Omental fat pad (tissue), 4 donors: ENCODE results near the gene MARCO. TPM values are rescaled to one million over a fixed set of nuclear protein-coding genes. Genes with fewer than 3 reads are reported as not detected.

Experiments
- ATAC-seq: fragments of 150-250 bp; one replicate; pipeline ENCODE4 v1.9.1; 2016; ENCODE audit warnings: mild to moderate bottlenecking, moderate library complexity; ENCODE audit not compliant: low FRiP score
- DNase-seq: peaks from one replicate; pipeline ENCODE4 v3.0.0-alpha.2; 2019; ENCODE audit warnings: low spot score
- CTCF ChIP-seq, 3 donors: fragments of 450-650 bp; IDR thresholded peaks; one replicate each; pipeline ENCODE4 v1.5.1; 2016 to 2017; ENCODE audit warnings: antibody characterized with exemption in 3 of 3, mild to moderate bottlenecking in 3 of 3, moderate library complexity in 2 of 3
- total RNA-seq, 4 donors: library from RNA; depleted of rRNA; stranded (reverse); fragments of >200 nt; gene quantifications; one replicate each; pipeline ENCODE4 v1.1.0, GENCODE V29; 2016

The MARCO gene
- total RNA-seq, result 10 to 100 TPM; 20.3 to 70.6 (median 27.7) TPM

- TF ChIP-seq CTCF (IDR thresholded peaks at IDR 0.05), result no peak
- no peak for ATAC-seq
- DNase-seq, result no peak
Measured at GRCh38 chr2:118942031-118942430, at the start of gene MARCO. TSS of gene MARCO (plus strand) at chr2:118942194. CDS start at chr2:118942301, 107 bp downstream.

GRCh38 chr2:118893100-118893499 lies 48.9 kb upstream of the MARCO start:
- ATAC-seq (no peak), DNase-seq (no peak)
- TF ChIP-seq CTCF (IDR thresholded peaks at IDR 0.05), result no peak

GRCh38 chr2:118902266-118903028 lies 39.5 kb upstream of the MARCO start:
- TF ChIP-seq CTCF (IDR thresholded peaks at IDR 0.05), result no peak
- ATAC-seq (no peak), DNase-seq (no peak)

- ATAC-seq, result no peak
- DNase-seq, result no peak
- no peak for TF ChIP-seq CTCF (IDR thresholded peaks at IDR 0.05)
Measured at GRCh38 chr2:118903029-118903351, 39.0 kb upstream of the MARCO start.

GRCh38 chr2:118903551-118904479 lies 38.2 kb upstream of the MARCO start:
- no peak for TF ChIP-seq CTCF (IDR thresholded peaks at IDR 0.05)
- no peak for ATAC-seq
- no peak for DNase-seq

GRCh38 chr2:118905206-118905605 lies 36.8 kb upstream of the MARCO start:
- no peak for TF ChIP-seq CTCF (IDR thresholded peaks at IDR 0.05)
- DNase-seq, result no peak
- no peak for ATAC-seq
